LNCaP clone FGC (cell line): Measurements from ENCODE around the gene ALX1.

Experiments
- DNase-seq: peaks from one replicate; pipeline ENCODE4 v3.0.0-alpha.2; 2011; ENCODE audit warnings: low read depth
- H3K4me3 ChIP-seq: 2 replicates; pipeline ENCODE4 v1.5.1; 2011; ENCODE audit warnings: mild to moderate bottlenecking, low read depth, low read length, control low read depth
- TF ChIP-seq, protein P1 (sequence below): IDR thresholded peaks from 2 replicates; pipeline ENCODE4 v1.5.1; 2012; ENCODE audit warnings: mild to moderate bottlenecking; ENCODE audit not compliant: control insufficient read depth, insufficient read depth; ENCODE audit errors: extremely low read depth

The ALX1 gene

DNA sequence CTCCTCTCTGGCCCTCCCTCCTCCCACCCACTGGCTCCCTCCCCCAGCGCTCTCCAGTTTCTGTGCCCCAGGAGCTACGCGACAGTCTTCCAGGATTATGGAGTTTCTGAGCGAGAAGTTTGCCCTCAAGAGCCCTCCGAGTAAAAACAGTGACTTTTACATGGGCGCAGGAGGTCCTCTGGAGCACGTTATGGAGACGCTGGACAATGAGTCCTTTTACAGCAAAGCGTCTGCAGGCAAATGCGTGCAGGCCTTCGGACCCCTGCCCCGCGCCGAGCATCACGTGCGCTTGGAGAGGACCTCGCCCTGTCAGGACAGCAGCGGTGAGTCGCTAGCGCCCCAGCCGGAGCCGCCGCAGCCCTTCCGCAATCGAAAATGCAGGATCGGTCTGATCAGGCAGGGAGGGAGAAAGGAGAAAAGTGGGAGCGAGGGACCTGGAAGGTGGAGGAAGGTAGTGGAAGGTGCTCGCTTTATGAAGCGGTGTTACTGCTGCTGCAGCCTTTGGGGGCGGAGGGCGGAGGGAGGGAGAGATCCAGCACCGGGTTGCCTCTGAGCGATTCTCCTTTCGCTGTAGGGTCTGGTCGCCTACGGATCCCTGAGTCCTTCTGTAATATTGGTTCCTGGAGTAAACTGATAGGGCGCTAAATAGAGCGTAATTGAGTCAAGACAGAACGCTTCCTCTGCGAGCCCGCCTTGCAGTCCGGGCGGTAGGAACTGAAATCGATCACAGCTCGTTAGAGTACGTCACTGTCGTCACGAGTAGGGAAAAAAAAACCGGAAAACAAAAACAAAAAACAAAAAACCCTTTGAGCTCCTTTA is at the start of gene ALX1:
Gene ALX1 (plus strand): TSS at position 56 of the 819 bp plus-strand sequence. CDS start 42 bp downstream, at position 98.
- DNase-seq = no peak
- H3K4me3 ChIP-seq = peak within 1 kb of the TSS; percentile 32; the same call in 1 of the 2 replicates
- TF ChIP-seq, protein P1, sequence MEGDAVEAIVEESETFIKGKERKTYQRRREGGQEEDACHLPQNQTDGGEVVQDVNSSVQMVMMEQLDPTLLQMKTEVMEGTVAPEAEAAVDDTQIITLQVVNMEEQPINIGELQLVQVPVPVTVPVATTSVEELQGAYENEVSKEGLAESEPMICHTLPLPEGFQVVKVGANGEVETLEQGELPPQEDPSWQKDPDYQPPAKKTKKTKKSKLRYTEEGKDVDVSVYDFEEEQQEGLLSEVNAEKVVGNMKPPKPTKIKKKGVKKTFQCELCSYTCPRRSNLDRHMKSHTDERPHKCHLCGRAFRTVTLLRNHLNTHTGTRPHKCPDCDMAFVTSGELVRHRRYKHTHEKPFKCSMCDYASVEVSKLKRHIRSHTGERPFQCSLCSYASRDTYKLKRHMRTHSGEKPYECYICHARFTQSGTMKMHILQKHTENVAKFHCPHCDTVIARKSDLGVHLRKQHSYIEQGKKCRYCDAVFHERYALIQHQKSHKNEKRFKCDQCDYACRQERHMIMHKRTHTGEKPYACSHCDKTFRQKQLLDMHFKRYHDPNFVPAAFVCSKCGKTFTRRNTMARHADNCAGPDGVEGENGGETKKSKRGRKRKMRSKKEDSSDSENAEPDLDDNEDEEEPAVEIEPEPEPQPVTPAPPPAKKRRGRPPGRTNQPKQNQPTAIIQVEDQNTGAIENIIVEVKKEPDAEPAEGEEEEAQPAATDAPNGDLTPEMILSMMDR = no peak

DNA sequence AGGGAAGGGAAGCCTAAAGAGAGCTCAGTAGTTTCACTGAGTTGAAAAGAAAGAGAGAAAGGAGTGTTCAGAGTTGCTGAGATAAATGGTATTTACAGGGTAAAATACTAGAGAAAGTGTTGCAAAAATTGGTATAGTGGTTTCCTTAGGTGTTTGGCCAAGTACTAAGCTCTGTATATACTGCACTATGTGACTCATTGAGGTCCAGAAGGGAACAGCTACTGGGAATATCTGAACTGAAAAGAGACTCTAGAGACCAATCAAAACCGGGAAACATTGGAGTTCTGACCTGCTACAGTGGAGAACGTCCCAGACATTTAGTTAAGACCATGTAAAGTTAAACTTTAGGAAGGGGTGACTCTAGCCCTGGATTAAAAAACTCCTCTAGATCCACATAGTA is 42.7 kb upstream of the ALX1 start:
- TF ChIP-seq, protein P1 = no peak
- DNase-seq = no peak
- H3K4me3 ChIP-seq = no peak overlapping the region

DNA sequence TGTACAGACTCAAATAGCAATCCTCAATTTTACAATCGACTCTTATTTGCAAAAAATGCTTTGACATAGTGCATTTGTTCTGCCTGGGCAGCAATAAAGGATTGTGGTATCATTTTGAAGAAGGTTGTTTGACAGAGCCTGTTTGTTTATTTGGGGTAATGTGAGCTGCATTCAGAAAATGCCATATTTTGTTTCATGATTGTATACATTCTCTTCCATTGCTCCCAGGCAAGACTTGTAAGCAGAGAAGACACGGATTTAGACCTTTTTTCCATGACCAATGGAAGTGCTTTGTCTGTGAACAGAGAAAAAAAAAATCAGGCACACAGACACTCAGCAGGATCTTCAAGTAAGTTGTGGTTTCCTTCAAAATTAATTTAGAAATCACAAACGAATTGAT is 35.5 kb upstream of the ALX1 start:
- TF ChIP-seq, protein P1 = no peak
- no peak overlapping the region for H3K4me3 ChIP-seq
- no peak for DNase-seq

DNA sequence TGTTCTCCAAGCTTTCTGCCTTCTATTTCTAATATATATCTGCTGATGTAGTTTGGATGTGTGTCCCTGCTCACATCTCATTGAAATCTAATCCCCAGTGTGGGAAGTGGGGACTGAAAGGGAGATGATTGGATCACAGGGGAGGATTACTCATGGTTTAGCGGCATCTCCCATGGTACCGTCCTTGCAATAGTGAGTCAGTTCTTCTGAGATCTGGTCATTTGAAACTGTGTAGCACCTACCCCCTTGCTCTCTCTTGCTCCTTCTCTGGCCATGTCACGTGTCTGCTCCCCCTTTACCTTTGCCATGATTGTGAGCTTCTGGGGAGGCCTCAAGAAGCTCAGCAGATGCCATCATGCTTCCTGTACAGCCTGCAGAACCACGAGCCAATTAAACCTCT is 26.2 kb upstream of the ALX1 start:
- H3K4me3 ChIP-seq = no peak overlapping the region
- DNase-seq = no peak
- TF ChIP-seq, protein P1 = no peak

DNA sequence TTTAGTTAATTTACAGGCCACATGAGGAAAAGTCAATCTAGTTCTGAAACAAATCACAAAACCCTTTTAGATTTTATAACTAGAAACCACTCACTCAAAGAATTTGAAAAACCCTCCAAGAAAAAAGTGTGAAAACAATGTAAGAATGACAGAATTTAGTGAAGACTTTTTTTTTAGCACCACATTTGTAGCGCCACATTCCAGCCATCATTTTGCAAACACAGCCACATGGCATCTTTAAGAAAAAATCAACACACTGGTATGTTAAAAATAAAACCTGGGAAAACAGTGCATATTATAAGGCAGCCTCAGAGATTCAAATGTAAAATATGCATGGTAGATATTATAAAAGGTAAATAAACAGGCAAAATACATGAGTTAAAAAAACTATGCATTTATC is 22.3 kb upstream of the ALX1 start:
- TF ChIP-seq, protein P1 = no peak
- no peak overlapping the region for H3K4me3 ChIP-seq
- DNase-seq = no peak

DNA sequence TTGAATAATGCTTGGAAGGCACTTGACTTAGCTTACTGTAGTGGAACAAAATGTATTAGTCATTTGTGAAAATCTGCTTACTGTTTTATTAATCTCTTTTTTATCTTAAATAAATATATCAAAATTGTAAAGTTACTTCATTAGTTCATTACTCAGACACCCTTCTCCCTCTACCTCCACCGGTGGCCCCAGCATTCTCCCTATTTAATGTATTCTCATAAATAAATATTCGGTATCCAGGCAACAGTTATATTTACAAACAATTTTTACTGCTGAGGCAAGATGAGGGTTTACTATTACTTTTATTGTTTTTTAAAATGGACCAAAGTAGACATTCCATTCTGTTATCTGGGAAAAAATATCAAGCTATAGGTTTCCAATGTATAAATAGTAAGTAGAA is 19.6 kb upstream of the ALX1 start:
- no peak for DNase-seq
- H3K4me3 ChIP-seq = no peak overlapping the region
- TF ChIP-seq, protein P1 = no peak

DNA sequence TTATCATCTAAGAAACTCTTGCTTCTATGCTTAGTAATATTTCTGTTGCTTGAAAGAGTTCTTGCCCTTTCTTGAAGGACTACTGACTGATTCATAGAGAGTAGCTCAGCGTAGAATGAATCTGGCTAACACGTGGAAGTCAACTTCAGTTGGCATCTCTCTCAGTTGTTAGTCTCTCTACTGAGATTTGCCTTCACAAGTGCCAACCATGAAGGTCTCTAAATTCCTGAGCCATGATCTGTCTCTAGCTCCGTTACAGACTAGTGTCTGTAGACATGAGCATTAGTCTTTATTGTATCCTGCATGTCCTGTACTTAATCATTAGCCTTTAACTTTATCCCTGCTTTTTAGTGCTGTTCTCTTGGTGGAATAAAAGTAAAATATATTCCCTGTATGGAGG is 19.1 kb upstream of the ALX1 start:
- no peak overlapping the region for H3K4me3 ChIP-seq
- no peak for DNase-seq
- TF ChIP-seq, protein P1 = no peak
